SK-N-SH (cell line): ENCODE results near the gene COL4A2. TPM values are rescaled to one million over a fixed set of nuclear protein-coding genes. Genes with fewer than 3 reads are reported as not detected.

ENCODE experiments used
- CTCF ChIA-PET: fragments of 300-600, 350-600 bp; formaldehyde crosslinking; extraction: SDS; loops from one replicate; lab custom pipeline; 2021; lab: Yijun Ruan, JAX
- POLR2A ChIA-PET: fragments of 350-600 bp; sonication (Branson Sonifier 250); formaldehyde crosslinking; extraction: SDS; loops from one replicate; lab custom pipeline; 2020; ENCODE audit warnings: antibody characterized with exemption, inconsistent platforms; lab: Yijun Ruan, JAX
- DNase-seq: peaks from one replicate; pipeline ENCODE4 v3.0.0; 2012
- H2AFZ ChIP-seq: fragments of 200-600 bp; sonication (generic); 2 replicates; pipeline ENCODE4 v1.8.1; 2016; ENCODE audit warnings: antibody characterized with exemption, mild to moderate bottlenecking, low read depth
- H3F3A ChIP-seq: fragments of 200-600 bp; sonication (generic); replicated peaks from 2 replicates; pipeline ENCODE3; 2016; ENCODE audit warnings: antibody characterized with exemption, mild to moderate bottlenecking; ENCODE audit not compliant: insufficient read depth
- H3K27ac ChIP-seq, 2 experiments: fragments of 200-500 bp in 1 of 2; fragments of 200-600 bp in 1 of 2; sonication (Bioruptor generic) in 1 of 2; sonication (generic), shearing (Covaris generic) in 1 of 2; 2 replicates each; pipeline versions ENCODE4 v1.5.1 to v1.6.1; 2014 to 2016; ENCODE audit warnings: low read depth in 2 of 2, inconsistent platforms in 1 of 2, low read length in 1 of 2, mild to moderate bottlenecking in 1 of 2, mixed read lengths in 1 of 2
- H3K27me3 ChIP-seq: fragments of 200-600 bp; sonication (generic), shearing (Covaris generic); 2 replicates; pipeline ENCODE4 v1.6.1; 2016; ENCODE audit warnings: mixed run types; ENCODE audit not compliant: insufficient read depth
- H3K36me3 ChIP-seq, 2 experiments: fragments of 200-500 bp in 1 of 2; fragments of 200-600 bp in 1 of 2; sonication (Bioruptor generic) in 1 of 2; sonication (generic) in 1 of 2; replicated peaks in 1 of 2; 2 replicates each; pipeline versions ENCODE3 to v1.5.1; 2014 to 2016; ENCODE audit warnings: low read length in 1 of 2, mild to moderate bottlenecking in 1 of 2; ENCODE audit not compliant: insufficient read depth in 2 of 2, control insufficient read depth in 1 of 2
- H3K4me1 ChIP-seq, 2 experiments: fragments of 200-500 bp in 1 of 2; fragments of 200-600 bp in 1 of 2; sonication (Bioruptor generic) in 1 of 2; sonication (generic), shearing (Covaris generic) in 1 of 2; 2 replicates each; pipeline versions ENCODE4 v1.5.1 to v1.6.1; 2014 to 2016; ENCODE audit warnings: low read depth in 1 of 2, low read length in 1 of 2, mixed run types in 1 of 2; ENCODE audit not compliant: insufficient read depth in 2 of 2, control insufficient read depth in 1 of 2
- H3K4me2 ChIP-seq: fragments of 200-600 bp; sonication (generic), shearing (Covaris generic); 2 replicates; pipeline ENCODE4 v1.6.1; 2017; ENCODE audit warnings: mixed run types
- H3K4me3 ChIP-seq, 2 experiments: fragments of 200-500 bp in 1 of 2; fragments of 200-600 bp in 1 of 2; sonication (Bioruptor generic) in 1 of 2; sonication (generic), shearing (Covaris generic) in 1 of 2; 2 replicates each; pipeline versions ENCODE4 v1.5.1 to v1.8.1; 2014 to 2016; ENCODE audit warnings: low read depth in 2 of 2, inconsistent platforms in 1 of 2, low read length in 1 of 2, mild to moderate bottlenecking in 1 of 2, mixed read lengths in 1 of 2, moderate library complexity in 1 of 2
- H3K79me2 ChIP-seq: fragments of 200-600 bp; sonication (generic); 2 replicates; pipeline ENCODE4 v1.8.1; 2017; ENCODE audit warnings: mild to moderate bottlenecking; ENCODE audit not compliant: insufficient read depth
- H3K9ac ChIP-seq: fragments of 200-600 bp; sonication (generic); 2 replicates; pipeline ENCODE4 v1.6.1; 2017; ENCODE audit warnings: mixed run types
- H3K9me2 ChIP-seq: fragments of 200-600 bp; sonication (generic); 2 replicates; pipeline ENCODE4 v1.6.1; 2017; ENCODE audit warnings: mixed run types
- H3K9me3 ChIP-seq: fragments of 200-600 bp; sonication (generic); 2 replicates; pipeline ENCODE4 v1.6.1; 2017; ENCODE audit warnings: mixed run types, mild to moderate bottlenecking, moderate library complexity
- H4K20me1 ChIP-seq: fragments of 200-600 bp; sonication (generic); 2 replicates; pipeline ENCODE4 v1.6.1; 2017; ENCODE audit warnings: mild to moderate bottlenecking, mixed run types; ENCODE audit not compliant: insufficient read depth
- CHD2 ChIP-seq: fragments of 150-350 bp; IDR thresholded peaks from 2 replicates; pipeline ENCODE4 v1.6.1; 2018; ENCODE audit warnings: low read length; ENCODE audit not compliant: partially characterized antibody
- ELF1 ChIP-seq: IDR thresholded peaks from 2 replicates; pipeline ENCODE4 v1.4.0; 2012
- EZH2phosphoT487 ChIP-seq: fragments of 200-600 bp; sonication (generic); IDR thresholded peaks from 2 replicates; pipeline ENCODE4 v1.6.1; 2017; ENCODE audit warnings: low read depth, mixed run types, mild to moderate bottlenecking, antibody characterized with exemption, moderate library complexity, borderline replicate concordance
- FOSL2 ChIP-seq: IDR thresholded peaks from 2 replicates; pipeline ENCODE4 v1.4.0; 2012; ENCODE audit warnings: low read depth, mild to moderate bottlenecking, moderate library complexity, borderline replicate concordance
- FOXJ3 ChIP-seq: sonication (generic); formaldehyde crosslinking; IDR thresholded peaks from 2 replicates; pipeline ENCODE4 v1.5.1; 2020; ENCODE audit warnings: mild to moderate bottlenecking, missing genetic modification reagents
- GATA2 ChIP-seq: sonication (generic); formaldehyde crosslinking; IDR thresholded peaks from 2 replicates; pipeline ENCODE4 v1.5.0; 2020; ENCODE audit warnings: mild to moderate bottlenecking, missing genetic modification reagents
- IRF3 ChIP-seq: fragments of 150-350 bp; IDR thresholded peaks from 2 replicates; pipeline ENCODE4 v1.6.1; 2016; ENCODE audit warnings: mild to moderate bottlenecking, low read depth, low read length
- MXI1 ChIP-seq: IDR thresholded peaks from 2 replicates; pipeline ENCODE4 v1.6.1; 2012; ENCODE audit warnings: mild to moderate bottlenecking, low read depth, low read length, improper control_type of control experiment
- NFIC ChIP-seq: IDR thresholded peaks from 2 replicates; pipeline ENCODE4 v1.4.0; 2012; ENCODE audit warnings: borderline replicate concordance
- NRF1 ChIP-seq: IDR thresholded peaks from 2 replicates; pipeline ENCODE4 v1.6.1; 2012; ENCODE audit warnings: low read depth, mild to moderate bottlenecking, low read length
- PBX3 ChIP-seq: IDR thresholded peaks from 2 replicates; pipeline ENCODE4; 2012
- RCOR1 ChIP-seq: fragments of 150-350 bp; IDR thresholded peaks from 2 replicates; pipeline ENCODE4 v1.6.1; 2017; ENCODE audit warnings: antibody characterized with exemption, low read length
- SMC3 ChIP-seq: IDR thresholded peaks from 2 replicates; pipeline ENCODE4 v1.6.1; 2012; ENCODE audit warnings: low read depth, low read length, improper control_type of control experiment
- TAF1 ChIP-seq: IDR thresholded peaks from 2 replicates; pipeline ENCODE4 v1.6.1; 2012; ENCODE audit warnings: low read depth, mild to moderate bottlenecking, low read length, moderate library complexity, borderline replicate concordance
- TCF12 ChIP-seq: IDR thresholded peaks from 2 replicates; pipeline ENCODE4 v1.4.0; 2012
- TEAD4 ChIP-seq: IDR thresholded peaks from 2 replicates; pipeline ENCODE4 v1.4.0; 2012; ENCODE audit warnings: mild to moderate bottlenecking, borderline replicate concordance; ENCODE audit not compliant: insufficient read depth
- YY1 ChIP-seq: IDR thresholded peaks from 2 replicates; pipeline ENCODE4 v1.4.0; 2012; ENCODE audit warnings: low read depth, mild to moderate bottlenecking
- ZBTB33 ChIP-seq: IDR thresholded peaks from 2 replicates; pipeline ENCODE4 v1.4.0; 2012; ENCODE audit warnings: low read depth, borderline replicate concordance
- WGBS: methylation state at CpG from one replicate; pipeline ENCODE4 v1.1.6; 2017; ENCODE audit warnings: low lambda C conversion rate; 5-methylcytosine and 5-hydroxymethylcytosine counted together
- polyA plus RNA-seq, 3 experiments: library from polyadenylated mRNA; depleted of rRNA; stranded (reverse); fragments of >200 nt; gene quantifications; 2 replicates each; pipeline ENCODE4 v1.2.3, GENCODE V29; 2012
- TF ChIP-seq, protein P1 (sequence below): fragments of 200-600 bp; sonication (generic); IDR thresholded peaks from 2 replicates; pipeline ENCODE4 v1.6.1; 2017; ENCODE audit warnings: antibody characterized with exemption, mild to moderate bottlenecking, moderate library complexity

Gene COL4A2
- polyA plus RNA-seq, 1 of the 3 experiments (the other 2 are of a cell fraction): 137 TPM

- no peak for TF ChIP-seq GATA2 (CRISPR knock-in tag)
- no peak for TF ChIP-seq ELF1
- TF ChIP-seq EZH2phosphoT487: no peak
- no peak for TF ChIP-seq IRF3
- TF ChIP-seq NRF1: no peak
- no peak for TF ChIP-seq SMC3
- TF ChIP-seq TEAD4: no peak
- TF ChIP-seq, protein P1, sequence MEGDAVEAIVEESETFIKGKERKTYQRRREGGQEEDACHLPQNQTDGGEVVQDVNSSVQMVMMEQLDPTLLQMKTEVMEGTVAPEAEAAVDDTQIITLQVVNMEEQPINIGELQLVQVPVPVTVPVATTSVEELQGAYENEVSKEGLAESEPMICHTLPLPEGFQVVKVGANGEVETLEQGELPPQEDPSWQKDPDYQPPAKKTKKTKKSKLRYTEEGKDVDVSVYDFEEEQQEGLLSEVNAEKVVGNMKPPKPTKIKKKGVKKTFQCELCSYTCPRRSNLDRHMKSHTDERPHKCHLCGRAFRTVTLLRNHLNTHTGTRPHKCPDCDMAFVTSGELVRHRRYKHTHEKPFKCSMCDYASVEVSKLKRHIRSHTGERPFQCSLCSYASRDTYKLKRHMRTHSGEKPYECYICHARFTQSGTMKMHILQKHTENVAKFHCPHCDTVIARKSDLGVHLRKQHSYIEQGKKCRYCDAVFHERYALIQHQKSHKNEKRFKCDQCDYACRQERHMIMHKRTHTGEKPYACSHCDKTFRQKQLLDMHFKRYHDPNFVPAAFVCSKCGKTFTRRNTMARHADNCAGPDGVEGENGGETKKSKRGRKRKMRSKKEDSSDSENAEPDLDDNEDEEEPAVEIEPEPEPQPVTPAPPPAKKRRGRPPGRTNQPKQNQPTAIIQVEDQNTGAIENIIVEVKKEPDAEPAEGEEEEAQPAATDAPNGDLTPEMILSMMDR: no peak
- no peak for TF ChIP-seq TCF12
- Histone ChIP-seq H3K4me1 (peaks cover 0 to 17% of the 10 kb centered on the region in 2 experiments; a peak in 2 of 4 replicates), H3F3A (peaks cover 8% of the 10 kb centered on the region), H3K4me3 (no peak overlapping the region), H4K20me1 (no peaks in the 10 kb centered on the region), H3K36me3 (peaks cover 22 to 69% of the 10 kb centered on the region in 2 experiments), H3K9me3 (no peaks in the 10 kb centered on the region), H3K27ac (no peak overlapping the region), H3K9me2 (no peaks in the 10 kb centered on the region), H3K9ac (no peak overlapping the region), H3K27me3 (no peaks in the 10 kb centered on the region), H3K4me2 (no peak overlapping the region), H2AFZ (no peak overlapping the region), H3K79me2 (no peaks in the 10 kb centered on the region)
- DNase-seq: no peak
- POLR2A ChIA-PET: no interaction called here
- WGBS: 95% methylated on average over 11 of the region's 16 CpGs
- CTCF ChIA-PET: no interaction called here
Measured at GRCh38 chr13:110436786-110437370, 129.8 kb downstream of the COL4A2 start.

DNA sequence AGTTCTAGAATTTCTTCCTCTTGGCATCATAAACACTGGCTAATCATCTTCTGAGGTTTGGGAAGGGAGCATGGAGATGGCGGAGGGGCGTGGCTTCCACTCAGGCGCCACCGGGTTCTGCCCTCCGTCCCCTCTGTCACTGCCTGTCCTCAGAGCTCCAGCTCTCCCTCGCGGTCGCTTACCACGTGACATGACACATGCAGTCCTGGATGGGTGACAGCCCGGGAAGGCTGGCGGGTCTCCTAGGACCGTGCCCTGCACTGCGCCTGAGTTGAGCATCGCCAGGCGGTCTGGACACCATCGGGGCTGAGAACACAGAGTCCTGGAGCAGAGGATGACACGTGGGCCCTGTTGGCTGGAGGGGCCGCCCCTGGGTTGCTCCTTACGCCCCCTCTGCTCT, 131.1 kb downstream of the COL4A2 start:
- Histone ChIP-seq H3K36me3 (peaks cover 22 to 66% of the 10 kb centered on the region in 2 experiments), H3K4me3 (no peak overlapping the region), H2AFZ (no peak overlapping the region), H3K4me2 (no peak overlapping the region), H3K27me3 (no peaks in the 10 kb centered on the region), H3K9me3 (no peaks in the 10 kb centered on the region), H3F3A (peaks cover 8% of the 10 kb centered on the region), H3K79me2 (no peaks in the 10 kb centered on the region), H3K9ac (no peak overlapping the region), H3K27ac (no peak overlapping the region), H3K9me2 (no peaks in the 10 kb centered on the region), H4K20me1 (no peaks in the 10 kb centered on the region), H3K4me1 (peaks cover 6 to 8% of the 10 kb centered on the region in 2 experiments; a peak in 2 of 4 replicates)
- DNase-seq: no peak
- CTCF ChIA-PET: interaction anchor here (4.6 kb wide), 1 partner anchor 17 kb away, joined by 16 read pairs; no protein-coding TSS in a partner anchor
- POLR2A ChIA-PET: interaction anchor here (0.7 kb wide), 1 partner anchor 213 kb away, joined by 3 read pairs; no protein-coding TSS in a partner anchor
- 86% methylated on average over 11 of the region's 19 CpGs for WGBS
- TF ChIP-seq CHD2 (no peak), TEAD4 (no peak), TCF12 (no peak), ELF1 (no peak), TAF1 (no peak), ZBTB33 (no peak), FOSL2 (no peak), PBX3 (no peak), FOXJ3 (CRISPR knock-in tag) (no peak), MXI1 (no peak), RCOR1 (no peak), NFIC (no peak), YY1 (no peak)
- TF ChIP-seq, protein P1: no peak
